ENCODE measurements around the gene EML1.

Gene EML1

GRCh38 chr14:99981806-99982205 is 188.6 kb downstream of the EML1 start:
- DNase-seq (ENCODE audit: insufficient read length, low spot score) (no peak), FAIRE-seq (no peak)

GRCh38 chr14:99982537-99983250 is 189.5 kb downstream of the EML1 start:
- FAIRE-seq: peak; percentile 89
- DNase-seq (ENCODE audit: insufficient read length, low spot score): no peak

- DNase-seq (ENCODE audit: insufficient read length, low spot score) (no peak), FAIRE-seq (no peak)
These were observed 190.2 kb downstream of the EML1 start for GRCh38 chr14:99983251-99984015.

DNA sequence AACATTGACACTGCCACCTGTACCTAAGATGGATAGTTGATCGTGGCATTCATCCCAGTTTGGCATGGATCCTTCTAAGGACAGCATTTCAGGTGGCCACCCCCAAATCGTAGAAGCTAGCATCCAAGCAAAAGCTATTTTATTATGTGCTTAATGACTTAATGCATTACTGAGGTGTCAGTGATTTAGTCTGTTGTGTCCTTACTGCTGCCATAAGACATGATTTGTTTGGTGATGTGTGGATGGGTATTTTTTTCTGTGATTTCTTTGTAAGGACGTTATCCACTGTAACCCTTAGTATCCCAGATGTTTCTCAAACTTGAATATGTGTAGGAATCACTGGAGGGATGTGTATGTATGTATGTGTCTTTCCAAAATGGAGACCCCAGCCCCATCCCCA is 190.8 kb downstream of the EML1 start:
- FAIRE-seq (no peak), DNase-seq (ENCODE audit: insufficient read length, low spot score) (no peak)

GRCh38 chr14:99986396-99986795 is 193.2 kb downstream of the EML1 start:
- FAIRE-seq: no peak

GRCh38 chr14:99989032-99989431 is 195.8 kb downstream of the EML1 start:
- no peak for FAIRE-seq
- DNase-seq (ENCODE audit: insufficient read length, low spot score): no peak

More at GRCh38 chr14:99986396-99986795, 193.2 kb downstream of the EML1 start:
- DNase-seq (ENCODE audit: insufficient read length, low spot score): no peak

DNA sequence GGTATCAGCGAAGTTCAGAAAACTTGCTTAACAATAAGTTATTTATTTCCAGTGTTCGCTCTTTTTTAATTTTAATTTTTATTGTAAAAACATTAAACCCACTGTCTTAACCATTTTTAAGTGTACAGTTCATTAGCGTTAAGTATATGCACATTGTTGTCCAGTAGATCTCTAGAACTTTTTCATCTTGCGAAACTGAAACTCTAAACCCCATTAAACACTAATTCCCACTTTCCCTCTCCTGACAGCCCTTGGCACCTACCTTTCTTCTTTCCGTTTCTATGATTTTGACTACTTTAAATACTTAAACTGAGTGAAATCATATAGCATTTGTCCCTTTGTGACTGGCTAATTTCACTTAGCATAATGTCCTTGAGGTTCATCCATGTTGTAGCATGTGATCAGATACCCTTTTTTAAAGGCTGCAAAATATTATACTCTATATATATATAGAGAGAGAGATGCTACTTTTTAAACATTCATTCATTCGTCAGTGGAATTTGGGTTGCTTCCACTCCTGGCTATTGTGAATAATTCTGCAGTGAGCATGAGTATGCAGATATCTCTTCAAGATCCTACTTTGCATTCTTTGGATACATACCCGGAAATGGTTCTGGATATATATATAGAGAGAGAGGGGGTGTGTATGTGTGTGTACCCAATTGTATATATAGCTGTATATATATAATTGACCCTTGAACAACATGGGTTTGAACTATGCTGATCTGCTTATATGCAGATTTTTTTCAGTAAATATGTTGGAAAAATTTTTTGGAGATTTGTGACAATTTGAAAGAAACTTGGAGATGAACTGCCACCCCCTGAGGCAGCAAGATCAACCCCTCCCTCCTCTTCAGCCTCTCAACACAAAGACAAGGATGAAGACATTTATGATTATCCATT is 197.3 kb downstream of the EML1 start:
- FAIRE-seq: no peak
- DNase-seq (ENCODE audit: insufficient read length, low spot score): no peak

- no peak for DNase-seq (ENCODE audit: insufficient read length, low spot score)
- no peak for FAIRE-seq
These were observed 198.1 kb downstream of the EML1 start for GRCh38 chr14:99991331-99991730.
